ENCODE measurements around the gene KLHDC8B.

Gene KLHDC8B

GRCh38 chr3:49170744-49171118 lies 667 bp upstream of the KLHDC8B start:
- H3K4me1 ChIP-seq (ENCODE audit: control insufficient read depth, insufficient read depth, low read length), result peaks cover 46% of the 10 kb centered on the region
- peaks cover 13% of the 10 kb centered on the region for H3K27me3 ChIP-seq (ENCODE audit: control insufficient read depth, insufficient read depth, low read length, poor library complexity, severe bottlenecking)
- H3K4me3 ChIP-seq (ENCODE audit: insufficient read depth, low read depth, low read length), result no peak overlapping the region
- H3K36me3 ChIP-seq (ENCODE audit: control insufficient read depth, insufficient read depth, low read length), result peaks cover 10% of the 10 kb centered on the region
- 20 to 23% methylated on average over 1 of the region's 1 CpG for WGBS, 2 experiments
- no peak overlapping the region for H3K27ac ChIP-seq (ENCODE audit: insufficient read depth, low read depth, low read length, poor library complexity, severe bottlenecking)
- no peaks in the 10 kb centered on the region for H3K9me3 ChIP-seq (ENCODE audit: control insufficient read depth, low read length)

- H3K9me3 ChIP-seq (ENCODE audit: control insufficient read depth, low read length), result no peaks in the 10 kb centered on the region
- H3K4me3 ChIP-seq (ENCODE audit: insufficient read depth, low read depth, low read length), result peak overlapping the region; percentile 95
- peaks cover 41% of the 10 kb centered on the region for H3K4me1 ChIP-seq (ENCODE audit: control insufficient read depth, insufficient read depth, low read length)
- WGBS, 2 experiments, result 49 to 52% methylated on average over 7 of the region's 7 CpGs
- peaks cover 12% of the 10 kb centered on the region for H3K27me3 ChIP-seq (ENCODE audit: control insufficient read depth, insufficient read depth, low read length, poor library complexity, severe bottlenecking)
- H3K36me3 ChIP-seq (ENCODE audit: control insufficient read depth, insufficient read depth, low read length), result peaks cover 15% of the 10 kb centered on the region
- no peak overlapping the region for H3K27ac ChIP-seq (ENCODE audit: insufficient read depth, low read depth, low read length, poor library complexity, severe bottlenecking)
Observed at GRCh38 chr3:49171775-49172500, 540 bp downstream of the KLHDC8B start.

GRCh38 chr3:49172551-49173041 lies 1.2 kb downstream of the KLHDC8B start:
- WGBS, 2 experiments, result 86 to 91% methylated on average over 7 of the region's 7 CpGs

GRCh38 chr3:49173116-49173791 lies 1.9 kb downstream of the KLHDC8B start:
- peak overlapping the region; percentile 95 for H3K4me3 ChIP-seq (ENCODE audit: insufficient read depth, low read depth, low read length)

More at GRCh38 chr3:49172551-49173041, 1.2 kb downstream of the KLHDC8B start:
- peak overlapping the region; percentile 95 for H3K4me3 ChIP-seq (ENCODE audit: insufficient read depth, low read depth, low read length)
- H3K36me3 ChIP-seq (ENCODE audit: control insufficient read depth, insufficient read depth, low read length), result peaks cover 15% of the 10 kb centered on the region
- no peaks in the 10 kb centered on the region for H3K9me3 ChIP-seq (ENCODE audit: control insufficient read depth, low read length)
- H3K27ac ChIP-seq (ENCODE audit: insufficient read depth, low read depth, low read length, poor library complexity, severe bottlenecking), result peak overlapping the region; percentile 98
- H3K4me1 ChIP-seq (ENCODE audit: control insufficient read depth, insufficient read depth, low read length), result peaks cover 41% of the 10 kb centered on the region
- peaks cover 6% of the 10 kb centered on the region for H3K27me3 ChIP-seq (ENCODE audit: control insufficient read depth, insufficient read depth, low read length, poor library complexity, severe bottlenecking)

GRCh38 chr3:49173792-49174170 lies 2.4 kb downstream of the KLHDC8B start:
- Histone ChIP-seq H3K36me3 (ENCODE audit: control insufficient read depth, insufficient read depth, low read length) (peaks cover 15% of the 10 kb centered on the region), H3K4me1 (ENCODE audit: control insufficient read depth, insufficient read depth, low read length) (peaks cover 41% of the 10 kb centered on the region), H3K9me3 (ENCODE audit: control insufficient read depth, low read length) (no peaks in the 10 kb centered on the region), H3K27ac (ENCODE audit: insufficient read depth, low read depth, low read length, poor library complexity, severe bottlenecking) (peak overlapping the region; percentile 98), H3K4me3 (ENCODE audit: insufficient read depth, low read depth, low read length) (peak overlapping the region; percentile 95), H3K27me3 (ENCODE audit: control insufficient read depth, insufficient read depth, low read length, poor library complexity, severe bottlenecking) (no peaks in the 10 kb centered on the region)
- 12 to 16% methylated on average over 4 of the region's 4 CpGs for WGBS, 2 experiments

More at GRCh38 chr3:49173116-49173791, 1.9 kb downstream of the KLHDC8B start:
- 9 to 16% methylated on average over 3 of the region's 3 CpGs for WGBS, 2 experiments
- H3K27me3 ChIP-seq (ENCODE audit: control insufficient read depth, insufficient read depth, low read length, poor library complexity, severe bottlenecking), result no peaks in the 10 kb centered on the region
- no peaks in the 10 kb centered on the region for H3K9me3 ChIP-seq (ENCODE audit: control insufficient read depth, low read length)
- peak overlapping the region; percentile 98 for H3K27ac ChIP-seq (ENCODE audit: insufficient read depth, low read depth, low read length, poor library complexity, severe bottlenecking)
- peaks cover 15% of the 10 kb centered on the region for H3K36me3 ChIP-seq (ENCODE audit: control insufficient read depth, insufficient read depth, low read length)
- peaks cover 41% of the 10 kb centered on the region for H3K4me1 ChIP-seq (ENCODE audit: control insufficient read depth, insufficient read depth, low read length)

- no peaks in the 10 kb centered on the region for H3K9me3 ChIP-seq (ENCODE audit: control insufficient read depth, low read length)
- peak overlapping the region; percentile 95 for H3K4me3 ChIP-seq (ENCODE audit: insufficient read depth, low read depth, low read length)
- H3K27me3 ChIP-seq (ENCODE audit: control insufficient read depth, insufficient read depth, low read length, poor library complexity, severe bottlenecking), result no peaks in the 10 kb centered on the region
- H3K27ac ChIP-seq (ENCODE audit: insufficient read depth, low read depth, low read length, poor library complexity, severe bottlenecking), result peak overlapping the region; percentile 98
- WGBS, 2 experiments, result 91 to 92% methylated on average over 9 of the region's 9 CpGs
- peaks cover 41% of the 10 kb centered on the region for H3K4me1 ChIP-seq (ENCODE audit: control insufficient read depth, insufficient read depth, low read length)
- peaks cover 15% of the 10 kb centered on the region for H3K36me3 ChIP-seq (ENCODE audit: control insufficient read depth, insufficient read depth, low read length)
Observed at GRCh38 chr3:49174397-49174985, 3.1 kb downstream of the KLHDC8B start.

- no peaks in the 10 kb centered on the region for H3K27me3 ChIP-seq (ENCODE audit: control insufficient read depth, insufficient read depth, low read length, poor library complexity, severe bottlenecking)
- H3K36me3 ChIP-seq (ENCODE audit: control insufficient read depth, insufficient read depth, low read length), result peaks cover 15% of the 10 kb centered on the region
- WGBS, 2 experiments, result 91 to 93% methylated on average over 8 of the region's 8 CpGs
- H3K9me3 ChIP-seq (ENCODE audit: control insufficient read depth, low read length), result no peaks in the 10 kb centered on the region
- no peak overlapping the region for H3K4me3 ChIP-seq (ENCODE audit: insufficient read depth, low read depth, low read length)
- peaks cover 41% of the 10 kb centered on the region for H3K4me1 ChIP-seq (ENCODE audit: control insufficient read depth, insufficient read depth, low read length)
- H3K27ac ChIP-seq (ENCODE audit: insufficient read depth, low read depth, low read length, poor library complexity, severe bottlenecking), result no peak overlapping the region
Observed at GRCh38 chr3:49175530-49175929, 4.1 kb downstream of the KLHDC8B start.

- Histone ChIP-seq H3K27me3 (ENCODE audit: control insufficient read depth, insufficient read depth, low read length, poor library complexity, severe bottlenecking) (no peaks in the 10 kb centered on the region), H3K9me3 (ENCODE audit: control insufficient read depth, low read length) (no peaks in the 10 kb centered on the region), H3K4me3 (ENCODE audit: insufficient read depth, low read depth, low read length) (no peak overlapping the region), H3K36me3 (ENCODE audit: control insufficient read depth, insufficient read depth, low read length) (peaks cover 15% of the 10 kb centered on the region), H3K27ac (ENCODE audit: insufficient read depth, low read depth, low read length, poor library complexity, severe bottlenecking) (no peak overlapping the region), H3K4me1 (ENCODE audit: control insufficient read depth, insufficient read depth, low read length) (peaks cover 36% of the 10 kb centered on the region)
- WGBS, 2 experiments, result 93 to 95% methylated on average over 2 of the region's 2 CpGs
Observed at GRCh38 chr3:49177073-49177472, 5.7 kb downstream of the KLHDC8B start.

- Histone ChIP-seq H3K27me3 (ENCODE audit: control insufficient read depth, insufficient read depth, low read length, poor library complexity, severe bottlenecking) (no peaks in the 10 kb centered on the region), H3K4me1 (ENCODE audit: control insufficient read depth, insufficient read depth, low read length) (peaks cover 6% of the 10 kb centered on the region), H3K27ac (ENCODE audit: insufficient read depth, low read depth, low read length, poor library complexity, severe bottlenecking) (no peak overlapping the region), H3K36me3 (ENCODE audit: control insufficient read depth, insufficient read depth, low read length) (peaks cover 11% of the 10 kb centered on the region), H3K9me3 (ENCODE audit: control insufficient read depth, low read length) (no peaks in the 10 kb centered on the region), H3K4me3 (ENCODE audit: insufficient read depth, low read depth, low read length) (no peak overlapping the region)
Observed at GRCh38 chr3:49180116-49180515, 8.7 kb downstream of the KLHDC8B start.

GRCh38 chr3:49181351-49181750 lies 10.0 kb downstream of the KLHDC8B start:
- H3K27ac ChIP-seq (ENCODE audit: insufficient read depth, low read depth, low read length, poor library complexity, severe bottlenecking), result no peak overlapping the region
- no peaks in the 10 kb centered on the region for H3K27me3 ChIP-seq (ENCODE audit: control insufficient read depth, insufficient read depth, low read length, poor library complexity, severe bottlenecking)
- 74 to 76% methylated on average over 6 of the region's 6 CpGs for WGBS, 2 experiments
- H3K4me3 ChIP-seq (ENCODE audit: insufficient read depth, low read depth, low read length), result no peak overlapping the region
- H3K36me3 ChIP-seq (ENCODE audit: control insufficient read depth, insufficient read depth, low read length), result no peaks in the 10 kb centered on the region
- no peaks in the 10 kb centered on the region for H3K4me1 ChIP-seq (ENCODE audit: control insufficient read depth, insufficient read depth, low read length)
- H3K9me3 ChIP-seq (ENCODE audit: control insufficient read depth, low read length), result no peaks in the 10 kb centered on the region
